H9 (cell line): ENCODE measurements around the gene PRKD2. TPM values are rescaled to one million over a fixed set of nuclear protein-coding genes. Genes with fewer than 3 reads are reported as not detected.

ENCODE experiments used
- DNase-seq: peaks from one replicate; pipeline ENCODE4 v3.0.0-alpha.2; 2017
- H2AFZ ChIP-seq: one replicate; pipeline ENCODE4 v1.6.1; 2013; ENCODE audit warnings: mild to moderate bottlenecking, low read length, control low read depth, moderate library complexity
- H2AK5ac ChIP-seq: 2 replicates; pipeline ENCODE4 v1.6.1; 2013; ENCODE audit warnings: low read length, control low read depth, mixed read lengths; ENCODE audit not compliant: insufficient read length
- H2BK120ac ChIP-seq: one replicate; pipeline ENCODE4 v1.6.1; 2013; ENCODE audit warnings: low read depth, mild to moderate bottlenecking, low read length, control low read depth, inconsistent platforms; ENCODE audit not compliant: poor library complexity, severe bottlenecking
- H2BK12ac ChIP-seq: 2 replicates; pipeline ENCODE4 v1.6.1; 2013; ENCODE audit warnings: low read length, control low read depth, mixed read lengths, low read depth; ENCODE audit not compliant: insufficient read length
- H2BK15ac ChIP-seq: 2 replicates; pipeline ENCODE4 v1.6.1; 2013; ENCODE audit warnings: low read depth, low read length, control low read depth
- H2BK20ac ChIP-seq: one replicate; pipeline ENCODE4 v1.6.1; 2013; ENCODE audit warnings: low read depth, mild to moderate bottlenecking, low read length, control low read depth, inconsistent platforms; ENCODE audit not compliant: poor library complexity, severe bottlenecking
- H2BK5ac ChIP-seq: 2 replicates; pipeline ENCODE4 v1.6.1; 2013; ENCODE audit warnings: low read length, control low read depth, mixed read lengths; ENCODE audit not compliant: insufficient read length
- H3K14ac ChIP-seq: 2 replicates; pipeline ENCODE4 v1.6.1; 2013; ENCODE audit warnings: low read length, control low read depth; ENCODE audit not compliant: insufficient read depth
- H3K18ac ChIP-seq: 2 replicates; pipeline ENCODE4 v1.6.1; 2013; ENCODE audit warnings: low read depth, mild to moderate bottlenecking, mixed read lengths, low read length, control low read depth; ENCODE audit not compliant: insufficient read length
- H3K23ac ChIP-seq: 2 replicates; pipeline ENCODE4 v1.6.1; 2013; ENCODE audit warnings: low read length, control low read depth, mixed read lengths, low read depth; ENCODE audit not compliant: insufficient read length
- H3K23me2 ChIP-seq: 2 replicates; pipeline ENCODE4 v1.6.1; 2013; ENCODE audit warnings: low read depth, mild to moderate bottlenecking, mixed read lengths, low read length, control low read depth; ENCODE audit not compliant: insufficient read length, poor library complexity, severe bottlenecking
- H3K27ac ChIP-seq: 2 replicates; pipeline ENCODE4 v1.5.1; 2013; ENCODE audit warnings: low read length, control low read depth, mixed read lengths, low read depth; ENCODE audit not compliant: insufficient read length
- H3K27me3 ChIP-seq: 2 replicates; pipeline ENCODE4 v1.6.1; 2013; ENCODE audit warnings: low read length, control low read depth, inconsistent platforms; ENCODE audit not compliant: insufficient read depth
- H3K4ac ChIP-seq: 2 replicates; pipeline ENCODE4 v1.6.1; 2013; ENCODE audit warnings: low read depth, mild to moderate bottlenecking, control low read depth, inconsistent platforms, low read length, moderate library complexity
- H3K4me1 ChIP-seq: 2 replicates; pipeline ENCODE4 v1.6.1; 2013; ENCODE audit warnings: low read length, control low read depth, inconsistent platforms; ENCODE audit not compliant: insufficient read depth
- H3K4me2 ChIP-seq: 2 replicates; pipeline ENCODE4 v1.6.1; 2013; ENCODE audit warnings: low read length, control low read depth, mixed read lengths; ENCODE audit not compliant: insufficient read length, insufficient read depth
- H3K56ac ChIP-seq: 2 replicates; pipeline ENCODE4 v1.6.1; 2013; ENCODE audit warnings: low read depth, mild to moderate bottlenecking, mixed read lengths, low read length, control low read depth; ENCODE audit not compliant: insufficient read length
- H3K79me1 ChIP-seq: 2 replicates; pipeline ENCODE4 v1.6.1; 2013; ENCODE audit warnings: low read depth, mild to moderate bottlenecking, moderate library complexity, low read length, control low read depth, inconsistent platforms; ENCODE audit not compliant: insufficient read depth, poor library complexity, severe bottlenecking
- H3K79me2 ChIP-seq: 2 replicates; pipeline ENCODE4 v1.6.1; 2013; ENCODE audit warnings: low read length, control low read depth, inconsistent platforms; ENCODE audit not compliant: insufficient read depth
- H3K9ac ChIP-seq: 2 replicates; pipeline ENCODE4 v1.6.1; 2013; ENCODE audit warnings: low read length, control low read depth, mixed read lengths; ENCODE audit not compliant: insufficient read length; ENCODE audit errors: extremely low read depth
- H3K9me3 ChIP-seq: one replicate; pipeline ENCODE4 v1.6.1; 2013; ENCODE audit warnings: low read depth, low read length, inconsistent platforms; ENCODE audit not compliant: control insufficient read depth
- H3T11ph ChIP-seq: one replicate; pipeline ENCODE4 v1.6.1; 2013; ENCODE audit warnings: mild to moderate bottlenecking, low read length, control low read depth, inconsistent platforms
- H4K20me1 ChIP-seq: one replicate; pipeline ENCODE4 v1.6.1; 2013; ENCODE audit not compliant: control insufficient read depth, insufficient read length, insufficient read depth
- H4K5ac ChIP-seq: 2 replicates; pipeline ENCODE4 v1.6.1; 2013; ENCODE audit warnings: low read depth, mild to moderate bottlenecking, mixed read lengths, low read length, control low read depth; ENCODE audit not compliant: insufficient read length
- H4K8ac ChIP-seq: replicated peaks from 2 replicates; pipeline ENCODE4 v1.6.1; 2013; ENCODE audit warnings: low read length, control low read depth, mixed read lengths, low read depth; ENCODE audit not compliant: insufficient read length
- H4K91ac ChIP-seq: 2 replicates; pipeline ENCODE4 v1.6.1; 2013; ENCODE audit warnings: low read depth, mild to moderate bottlenecking, moderate library complexity, mixed read lengths, low read length, control low read depth; ENCODE audit not compliant: insufficient read length
- H3K27ac Mint-ChIP-seq, 3 experiments: 2 replicates in 2 of 3; 3 replicates in 1 of 3; pipeline ENCODE4 v1.8.0; 2020 to 2021; ENCODE audit warnings: mixed read lengths in 3 of 3, mild to moderate bottlenecking in 1 of 3, moderate library complexity in 1 of 3
- H3K27me3 Mint-ChIP-seq: 2 replicates; pipeline ENCODE4 v1.8.0; 2021; ENCODE audit warnings: low read depth, mild to moderate bottlenecking, moderate library complexity, mixed read lengths
- H3K36me3 Mint-ChIP-seq, 3 experiments: 2 replicates in 2 of 3; 3 replicates in 1 of 3; pipeline ENCODE4 v1.8.0; 2020 to 2021; ENCODE audit warnings: low read depth in 3 of 3, mixed read lengths in 3 of 3; ENCODE audit not compliant: insufficient read depth in 1 of 3
- H3K4me1 Mint-ChIP-seq, 2 experiments: 2 replicates each; pipeline ENCODE4 v1.8.0; 2020; ENCODE audit warnings: mixed read lengths in 2 of 2
- H3K4me3 Mint-ChIP-seq, 2 experiments: 2 replicates in 1 of 2; 3 replicates in 1 of 2; pipeline ENCODE4 v1.8.0; 2020 to 2021; ENCODE audit warnings: mild to moderate bottlenecking in 2 of 2, mixed read lengths in 2 of 2, moderate library complexity in 1 of 2
- H3K9me3 Mint-ChIP-seq, 2 experiments: 2 replicates in 1 of 2; 3 replicates in 1 of 2; pipeline ENCODE4 v1.8.0; 2020; ENCODE audit warnings: mild to moderate bottlenecking in 2 of 2, mixed read lengths in 2 of 2, moderate library complexity in 1 of 2
- WGBS: extraction: QIAGEN DNeasy Blood & Tissue Kit; methylation state at CpG from one replicate; pipeline ENCODE4 v1.1.7; 2013; ENCODE audit warnings: missing lambda C conversion rate, low lambda C conversion rate, mixed read lengths; ENCODE audit not compliant: insufficient read length; ENCODE audit errors: extremely low coverage; 5-methylcytosine and 5-hydroxymethylcytosine counted together
- total RNA-seq: library from RNA; stranded (reverse); gene quantifications from 2 replicates; pipeline ENCODE4 v1.2.1, GENCODE V29; 2021
- TF ChIP-seq, protein P1 (sequence below): fragments of 200-600 bp; sonication (generic); conservative IDR thresholded peaks from 3 replicates; pipeline ENCODE4 v1.8.0; 2021; ENCODE audit warnings: antibody characterized with exemption, mild to moderate bottlenecking

The PRKD2 gene
- total RNA-seq, 1 experiment from 2014 or later: 60.7 TPM

DNA sequence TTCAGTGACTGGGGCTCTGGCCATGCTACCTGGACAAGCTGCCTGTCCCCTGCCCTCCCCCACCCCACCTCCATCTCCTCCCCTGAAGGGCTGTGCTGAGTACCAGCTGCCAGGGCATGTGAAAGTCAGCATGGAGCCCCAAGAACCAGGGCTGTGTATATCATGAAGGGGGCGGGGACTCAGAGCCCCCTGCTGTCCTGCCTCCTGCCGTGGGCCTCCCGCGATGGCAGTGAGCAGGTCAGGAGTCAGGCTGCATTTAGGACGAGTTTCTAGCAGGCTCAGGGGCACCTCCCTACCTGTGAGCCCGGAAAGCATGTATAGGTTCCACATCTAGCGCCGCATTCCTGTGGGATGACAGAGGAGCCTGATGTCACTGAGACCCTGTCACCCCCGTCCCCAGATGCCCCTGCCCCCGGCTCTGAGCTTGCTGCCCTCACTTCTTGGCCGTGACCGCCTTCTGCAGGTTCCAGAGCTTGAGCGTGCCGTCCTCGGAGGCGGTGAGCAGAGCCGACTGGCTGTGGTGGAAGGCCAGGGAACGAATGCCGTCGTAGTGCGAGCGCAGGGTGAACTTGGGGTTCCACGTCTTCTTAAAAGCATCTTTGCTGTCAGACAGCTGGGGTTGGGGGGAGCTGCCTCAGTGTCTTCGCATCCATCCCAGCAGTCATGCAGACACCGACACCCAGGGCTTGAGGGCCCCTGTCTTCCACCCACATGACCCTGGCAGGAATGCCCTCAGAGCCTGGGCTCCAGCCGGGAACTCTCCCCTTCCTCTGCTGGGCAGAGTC, 8.3 kb upstream of the PRKD2 start:
- Histone ChIP-seq H3K14ac (no peak overlapping the region), H2AFZ (no peak overlapping the region), H4K91ac (no peak overlapping the region), H3K9ac (no peak overlapping the region), H3K56ac (no peak overlapping the region), H4K20me1 (no peaks in the 10 kb centered on the region), H2BK120ac (no peak overlapping the region), H4K8ac (no peak overlapping the region), H3K9me3 (no peaks in the 10 kb centered on the region), H2BK20ac (no peak overlapping the region), H3K27ac (no peak overlapping the region), H2AK5ac (no peak overlapping the region), H3K4me1 (no peaks in the 10 kb centered on the region), H4K5ac (no peak overlapping the region), H2BK15ac (no peak overlapping the region), H3K4ac (no peak overlapping the region), H3K4me2 (no peak overlapping the region), H3K23ac (no peak overlapping the region), H2BK12ac (no peak overlapping the region), H3K79me2 (no peaks in the 10 kb centered on the region), H3K27me3 (no peaks in the 10 kb centered on the region), H3T11ph (no peak overlapping the region), H3K79me1 (no peaks in the 10 kb centered on the region), H3K18ac (no peak overlapping the region), H2BK5ac (no peak overlapping the region), H3K23me2 (no peaks in the 10 kb centered on the region)
- Mint-ChIP-seq H3K27ac (peak overlapping the region in 1 of 3 experiments; percentile 94; a peak in 2 of 7 replicates), H3K4me3 (no peak overlapping the region), H3K36me3 (peaks cover 45 to 86% (median 83%) of the 10 kb centered on the region in 3 experiments), H3K4me1 (peaks cover 14 to 27% of the 10 kb centered on the region in 2 experiments), H3K27me3 (no peaks in the 10 kb centered on the region; the same call in 1 of the 2 replicates), H3K9me3 (no peaks in the 10 kb centered on the region)
- TF ChIP-seq, protein P1, sequence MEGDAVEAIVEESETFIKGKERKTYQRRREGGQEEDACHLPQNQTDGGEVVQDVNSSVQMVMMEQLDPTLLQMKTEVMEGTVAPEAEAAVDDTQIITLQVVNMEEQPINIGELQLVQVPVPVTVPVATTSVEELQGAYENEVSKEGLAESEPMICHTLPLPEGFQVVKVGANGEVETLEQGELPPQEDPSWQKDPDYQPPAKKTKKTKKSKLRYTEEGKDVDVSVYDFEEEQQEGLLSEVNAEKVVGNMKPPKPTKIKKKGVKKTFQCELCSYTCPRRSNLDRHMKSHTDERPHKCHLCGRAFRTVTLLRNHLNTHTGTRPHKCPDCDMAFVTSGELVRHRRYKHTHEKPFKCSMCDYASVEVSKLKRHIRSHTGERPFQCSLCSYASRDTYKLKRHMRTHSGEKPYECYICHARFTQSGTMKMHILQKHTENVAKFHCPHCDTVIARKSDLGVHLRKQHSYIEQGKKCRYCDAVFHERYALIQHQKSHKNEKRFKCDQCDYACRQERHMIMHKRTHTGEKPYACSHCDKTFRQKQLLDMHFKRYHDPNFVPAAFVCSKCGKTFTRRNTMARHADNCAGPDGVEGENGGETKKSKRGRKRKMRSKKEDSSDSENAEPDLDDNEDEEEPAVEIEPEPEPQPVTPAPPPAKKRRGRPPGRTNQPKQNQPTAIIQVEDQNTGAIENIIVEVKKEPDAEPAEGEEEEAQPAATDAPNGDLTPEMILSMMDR: no peak
- no peak for DNase-seq
- WGBS: no CpG with 5 or more reads among the region's 26 CpGs
